Astrocyte (in vitro differentiated cells and primary cell): ENCODE measurements around the gene SHFL.

Experiments
- EZH2 ChIP-seq: IDR thresholded peaks from 2 replicates; pipeline ENCODE4 v1.6.1; 2012; ENCODE audit warnings: mild to moderate bottlenecking, low read length, inconsistent platforms; ENCODE audit not compliant: insufficient read depth
- TF ChIP-seq, protein P1 (sequence below): IDR thresholded peaks from 2 replicates; pipeline ENCODE4 v1.5.1; 2011; ENCODE audit warnings: low read depth, mild to moderate bottlenecking, inconsistent platforms, low read length, moderate library complexity; ENCODE audit not compliant: insufficient read depth

- TF ChIP-seq, protein P1, sequence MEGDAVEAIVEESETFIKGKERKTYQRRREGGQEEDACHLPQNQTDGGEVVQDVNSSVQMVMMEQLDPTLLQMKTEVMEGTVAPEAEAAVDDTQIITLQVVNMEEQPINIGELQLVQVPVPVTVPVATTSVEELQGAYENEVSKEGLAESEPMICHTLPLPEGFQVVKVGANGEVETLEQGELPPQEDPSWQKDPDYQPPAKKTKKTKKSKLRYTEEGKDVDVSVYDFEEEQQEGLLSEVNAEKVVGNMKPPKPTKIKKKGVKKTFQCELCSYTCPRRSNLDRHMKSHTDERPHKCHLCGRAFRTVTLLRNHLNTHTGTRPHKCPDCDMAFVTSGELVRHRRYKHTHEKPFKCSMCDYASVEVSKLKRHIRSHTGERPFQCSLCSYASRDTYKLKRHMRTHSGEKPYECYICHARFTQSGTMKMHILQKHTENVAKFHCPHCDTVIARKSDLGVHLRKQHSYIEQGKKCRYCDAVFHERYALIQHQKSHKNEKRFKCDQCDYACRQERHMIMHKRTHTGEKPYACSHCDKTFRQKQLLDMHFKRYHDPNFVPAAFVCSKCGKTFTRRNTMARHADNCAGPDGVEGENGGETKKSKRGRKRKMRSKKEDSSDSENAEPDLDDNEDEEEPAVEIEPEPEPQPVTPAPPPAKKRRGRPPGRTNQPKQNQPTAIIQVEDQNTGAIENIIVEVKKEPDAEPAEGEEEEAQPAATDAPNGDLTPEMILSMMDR: no peak
- no peak for TF ChIP-seq EZH2
These were observed 7.4 kb downstream of the SHFL start for GRCh38 chr19:10093295-10094186.
